MV-4-11 (cell line): ENCODE data around the gene ZNF692.
"Not testable (repeated sequence)": the region's sequence is repeated elsewhere in the genome, so short reads cannot be mapped to it uniquely, and the experiment has no call there.

Experiments used
- DNase-seq: peaks from one replicate; lab custom pipeline; 2025; lab: John Stamatoyannopoulos, UW

The ZNF692 gene

GRCh38 chr1:248858891-248859889 is at the start of gene ZNF692:
ZNF692 (minus strand) TSS chr1:248859085; CDS start chr1:248858309, 776 bp downstream.
- DNase-seq: peak; percentile 96

GRCh38 chr1:248906753-248907661 is 48.1 kb upstream of the ZNF692 start:
- DNase-seq: no peak

GRCh38 chr1:248906009-248906752 is 47.3 kb upstream of the ZNF692 start, which contains the start of gene PGBD2:
PGBD2 (plus strand) TSS chr1:248906235; CDS start chr1:248913863, 7,628 bp downstream.
- DNase-seq: peak; percentile 87

GRCh38 chr1:248905662-248906008 is 46.8 kb upstream of the ZNF692 start:
- DNase-seq: no peak

GRCh38 chr1:248904437-248905216 is 45.7 kb upstream of the ZNF692 start:
- DNase-seq: no peak

GRCh38 chr1:248901578-248901977 is 42.7 kb upstream of the ZNF692 start:
- peak; percentile 17 for DNase-seq

GRCh38 chr1:248900637-248901036 is 41.8 kb upstream of the ZNF692 start:
- DNase-seq: no peak

GRCh38 chr1:248897412-248898337 is 38.8 kb upstream of the ZNF692 start:
- no peak for DNase-seq

GRCh38 chr1:248894837-248895236 is 36.0 kb upstream of the ZNF692 start:
- no peak for DNase-seq

- DNase-seq: no peak
These were observed 33.7 kb upstream of the ZNF692 start for GRCh38 chr1:248892590-248892989.

- no peak for DNase-seq
These were observed 32.9 kb upstream of the ZNF692 start for GRCh38 chr1:248891758-248892157.

- DNase-seq: peak; percentile 8
These were observed 31.9 kb upstream of the ZNF692 start for GRCh38 chr1:248890549-248891498.

- DNase-seq: not testable (repeated sequence)
These were observed 31.0 kb upstream of the ZNF692 start for GRCh38 chr1:248889914-248890243.

- DNase-seq: no peak
These were observed 27.5 kb upstream of the ZNF692 start for GRCh38 chr1:248886237-248886895.

- no peak for DNase-seq
These were observed 26.8 kb upstream of the ZNF692 start for GRCh38 chr1:248885646-248886045.

- DNase-seq: no peak
These were observed 25.9 kb upstream of the ZNF692 start for GRCh38 chr1:248884632-248885295.

- DNase-seq: not testable (repeated sequence)
These were observed 23.5 kb upstream of the ZNF692 start for GRCh38 chr1:248882427-248882826.

GRCh38 chr1:248881261-248881660 is 22.4 kb upstream of the ZNF692 start:
- DNase-seq: no peak
